Caco-2 (cell line): Measurements from ENCODE around the gene CRHR1. TPM values are rescaled to one million over a fixed set of nuclear protein-coding genes. Genes with fewer than 3 reads are reported as not detected.

Source experiments
- BruUV-seq: library from RNA; stranded (reverse); fragments of 400-500 nt; replicated peaks from 2 replicates; lab custom pipeline; 2021; lab: Mats Ljungman, UMichigan
- CTCF ChIA-PET: fragments of 300-600 bp; sonication (Branson Sonifier 250); formaldehyde crosslinking; loops from one replicate; lab custom pipeline; 2022; ENCODE audit warnings: antibody characterized with exemption; lab: Charles Lee
- POLR2A ChIA-PET: fragments of 300-600 bp; sonication (Branson Sonifier 250); formaldehyde crosslinking; loops from one replicate; lab custom pipeline; 2022; ENCODE audit warnings: antibody characterized with exemption; lab: Charles Lee
- DNase-seq, 2 experiments: peaks; one replicate each; pipeline versions ENCODE4 v3.0.0 to v3.0.0-alpha.2; 2020 to 2022
- H3K27me3 ChIP-seq: replicated peaks from 2 replicates; pipeline ENCODE4 v1.6.0; 2011; ENCODE audit warnings: low read length; ENCODE audit not compliant: control insufficient read depth, insufficient read depth
- H3K36me3 ChIP-seq: 2 replicates; pipeline ENCODE4 v1.5.1; 2011; ENCODE audit warnings: low read length; ENCODE audit not compliant: control insufficient read depth, insufficient read depth
- H3K4me1 ChIP-seq: fragments of 250-450 bp; sonication (Bioruptor Pico); 2 replicates; pipeline ENCODE4 v1.5.1; 2020; ENCODE audit warnings: mild to moderate bottlenecking
- H3K4me3 ChIP-seq: 2 replicates; pipeline ENCODE4 v1.5.1; 2011; ENCODE audit warnings: low read depth, mild to moderate bottlenecking, control low read depth, low read length
- H3K9me3 ChIP-seq: fragments of 250-450 bp; sonication (Bioruptor Pico); 2 replicates; pipeline ENCODE4 v1.5.1; 2020; ENCODE audit warnings: mild to moderate bottlenecking, moderate library complexity
- H3K27ac Mint-ChIP-seq: one replicate; pipeline ENCODE4 v1.8.0; 2022; ENCODE audit warnings: mixed read lengths; ENCODE audit not compliant: unreplicated experiment
- H3K27me3 Mint-ChIP-seq: one replicate; pipeline ENCODE4 v1.8.0; 2022; ENCODE audit warnings: mixed read lengths; ENCODE audit not compliant: insufficient read depth, unreplicated experiment
- H3K36me3 Mint-ChIP-seq: one replicate; pipeline ENCODE4 v1.8.0; 2022; ENCODE audit warnings: mild to moderate bottlenecking, mixed read lengths; ENCODE audit not compliant: insufficient read depth, unreplicated experiment
- H3K4me1 Mint-ChIP-seq: one replicate; pipeline ENCODE4 v1.8.0; 2022; ENCODE audit warnings: low read depth, mixed read lengths; ENCODE audit not compliant: unreplicated experiment
- H3K4me3 Mint-ChIP-seq: one replicate; pipeline ENCODE4 v1.8.0; 2022; ENCODE audit warnings: mild to moderate bottlenecking, moderate library complexity, mixed read lengths; ENCODE audit not compliant: unreplicated experiment
- H3K9me3 Mint-ChIP-seq: one replicate; pipeline ENCODE4 v1.8.0; 2022; ENCODE audit warnings: mixed read lengths; ENCODE audit not compliant: unreplicated experiment
- intact Hi-C: fragments of 100-400 bp; cut with micrococcal nuclease; formaldehyde crosslinking; loops from one replicate; pipeline ENCODE4 v1.10.0; 2022; ENCODE audit not compliant: unreplicated experiment
- total RNA-seq: library from RNA; stranded (reverse); gene quantifications from 2 replicates; pipeline ENCODE4 v1.2.3, GENCODE V29; 2022
- TF ChIP-seq, protein P1 (sequence below), 2 experiments: fragments of 200-600 bp in 1 of 2; IDR thresholded peaks; 1 replicate in 1 of 2; 2 replicates in 1 of 2; pipeline versions ENCODE4 v1.5.1 to v1.8.0; 2011 to 2022; ENCODE audit warnings: antibody characterized with exemption in 1 of 2, control low read depth in 1 of 2, inconsistent platforms in 1 of 2, low read depth in 1 of 2, low read length in 1 of 2, mild to moderate bottlenecking in 1 of 2, moderate library complexity in 1 of 2; ENCODE audit not compliant: insufficient read depth in 1 of 2, severe bottlenecking in 1 of 2, unreplicated experiment in 1 of 2

The CRHR1 gene
- total RNA-seq, 1 experiment from 2014 or later = not detected

- Mint-ChIP-seq H3K27ac (no peak overlapping the region), H3K4me1 (peaks cover 9% of the 10 kb centered on the region), H3K4me3 (no peak overlapping the region), H3K9me3 (no peaks in the 10 kb centered on the region), H3K27me3 (peaks cover 4% of the 10 kb centered on the region), H3K36me3 (no peaks in the 10 kb centered on the region)
- ChIA-PET POLR2A (no interaction called here), CTCF (interaction anchor here (0.6 kb wide), 1 partner anchor 76 kb away, joined by 3 read pairs; the partner anchor contains the start of gene MAPT)
- no peaks in the 10 kb centered on the region for H3K36me3 ChIP-seq
- no peaks in the 10 kb centered on the region for H3K4me1 ChIP-seq
- BruUV-seq = no TSS peak
- H3K27me3 ChIP-seq = no peaks in the 10 kb centered on the region
- intact Hi-C loops = no loop called here
- no peak overlapping the region for H3K4me3 ChIP-seq
- TF ChIP-seq, protein P1, sequence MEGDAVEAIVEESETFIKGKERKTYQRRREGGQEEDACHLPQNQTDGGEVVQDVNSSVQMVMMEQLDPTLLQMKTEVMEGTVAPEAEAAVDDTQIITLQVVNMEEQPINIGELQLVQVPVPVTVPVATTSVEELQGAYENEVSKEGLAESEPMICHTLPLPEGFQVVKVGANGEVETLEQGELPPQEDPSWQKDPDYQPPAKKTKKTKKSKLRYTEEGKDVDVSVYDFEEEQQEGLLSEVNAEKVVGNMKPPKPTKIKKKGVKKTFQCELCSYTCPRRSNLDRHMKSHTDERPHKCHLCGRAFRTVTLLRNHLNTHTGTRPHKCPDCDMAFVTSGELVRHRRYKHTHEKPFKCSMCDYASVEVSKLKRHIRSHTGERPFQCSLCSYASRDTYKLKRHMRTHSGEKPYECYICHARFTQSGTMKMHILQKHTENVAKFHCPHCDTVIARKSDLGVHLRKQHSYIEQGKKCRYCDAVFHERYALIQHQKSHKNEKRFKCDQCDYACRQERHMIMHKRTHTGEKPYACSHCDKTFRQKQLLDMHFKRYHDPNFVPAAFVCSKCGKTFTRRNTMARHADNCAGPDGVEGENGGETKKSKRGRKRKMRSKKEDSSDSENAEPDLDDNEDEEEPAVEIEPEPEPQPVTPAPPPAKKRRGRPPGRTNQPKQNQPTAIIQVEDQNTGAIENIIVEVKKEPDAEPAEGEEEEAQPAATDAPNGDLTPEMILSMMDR (IDR thresholded peaks at IDR 0.05; ENCODE audit: insufficient read depth in 1 of 2, low read depth in 1 of 2, low read length in 1 of 2, severe bottlenecking in 1 of 2, unreplicated experiment in 1 of 2) = no peak
- no peaks in the 10 kb centered on the region for H3K9me3 ChIP-seq
- no peak for DNase-seq
Observed at GRCh38 chr17:45818699-45819098, 34.6 kb downstream of the CRHR1 start.

- Histone ChIP-seq H3K36me3 (no peaks in the 10 kb centered on the region), H3K4me1 (no peaks in the 10 kb centered on the region), H3K9me3 (no peaks in the 10 kb centered on the region), H3K4me3 (no peak overlapping the region), H3K27me3 (no peaks in the 10 kb centered on the region)
- POLR2A ChIA-PET = no interaction called here
- TF ChIP-seq, protein P1 (IDR thresholded peaks at IDR 0.05; ENCODE audit: insufficient read depth in 1 of 2, low read depth in 1 of 2, low read length in 1 of 2, severe bottlenecking in 1 of 2, unreplicated experiment in 1 of 2) = no peak
- CTCF ChIA-PET = interaction anchor here (1.1 kb wide), 1 partner anchor 98 kb away, joined by 3 read pairs; no protein-coding TSS in a partner anchor
- DNase-seq = no peak
- Mint-ChIP-seq H3K27me3 (peaks cover 6% of the 10 kb centered on the region), H3K9me3 (no peaks in the 10 kb centered on the region), H3K27ac (no peak overlapping the region), H3K36me3 (no peaks in the 10 kb centered on the region), H3K4me3 (no peak overlapping the region), H3K4me1 (peaks cover 9% of the 10 kb centered on the region)
- no TSS peak for BruUV-seq
- intact Hi-C loops = no loop called here
Observed at GRCh38 chr17:45819632-45820031, 35.5 kb downstream of the CRHR1 start.

GRCh38 chr17:45820052-45820780 lies 36.1 kb downstream of the CRHR1 start:
- DNase-seq = no peak
- no peaks in the 10 kb centered on the region for H3K9me3 Mint-ChIP-seq
- POLR2A ChIA-PET = no interaction called here
- Histone ChIP-seq H3K9me3 (no peaks in the 10 kb centered on the region), H3K4me1 (no peaks in the 10 kb centered on the region), H3K27me3 (no peaks in the 10 kb centered on the region), H3K36me3 (no peaks in the 10 kb centered on the region), H3K4me3 (no peak overlapping the region)
- H3K36me3 Mint-ChIP-seq = no peaks in the 10 kb centered on the region
- peaks cover 6% of the 10 kb centered on the region for H3K4me1 Mint-ChIP-seq
- H3K27ac Mint-ChIP-seq = no peak overlapping the region
- no TSS peak for BruUV-seq
- intact Hi-C loops = no loop called here
- peaks cover 6% of the 10 kb centered on the region for H3K27me3 Mint-ChIP-seq
- TF ChIP-seq, protein P1 (IDR thresholded peaks at IDR 0.05; ENCODE audit: insufficient read depth in 1 of 2, low read depth in 1 of 2, low read length in 1 of 2, severe bottlenecking in 1 of 2, unreplicated experiment in 1 of 2) = no peak
- CTCF ChIA-PET = interaction anchor here (1.1 kb wide), 1 partner anchor 99 kb away, joined by 3 read pairs; no protein-coding TSS in a partner anchor
- no peak overlapping the region for H3K4me3 Mint-ChIP-seq
